K562 (cell line): ENCODE measurements around the gene CABP4. TPM values are rescaled to one million over a fixed set of nuclear protein-coding genes. Genes with fewer than 3 reads are reported as not detected.

Experiments used
- ATAC-seq: fragments of 200-7000 bp; cut with Tn5 transposase; 3 replicates; pipeline ENCODE4 v1.9.1; 2020; ENCODE audit warnings: moderate library complexity
- BruUV-seq: library from RNA; stranded (reverse); fragments of 400-500 nt; replicated peaks from 2 replicates; lab custom pipeline; 2021; lab: Mats Ljungman, UMichigan
- CTCF ChIA-PET: fragments of 300-600 bp; formaldehyde crosslinking; extraction: SDS; loops from one replicate; lab custom pipeline; 2021; ENCODE audit warnings: low intra/inter-chr PET ratio; lab: Yijun Ruan, JAX
- POLR2A ChIA-PET: fragments of 300-600, 350-650 bp; sonication (Branson Sonifier 250); formaldehyde crosslinking; extraction: SDS; loops from one replicate; lab custom pipeline; 2021; ENCODE audit warnings: antibody characterized with exemption, inconsistent platforms; lab: Yijun Ruan, JAX
- DNase-seq, 4 experiments: peaks; one replicate each; pipeline versions ENCODE4 v3.0.0 to v3.0.0-alpha.2; 2011 to 2018; ENCODE audit warnings: low spot score in 3 of 4, mixed read lengths in 3 of 4; ENCODE audit errors: extremely low read depth in 1 of 4
- FAIRE-seq: peaks from 2 replicates; lab custom pipeline; 2011; peaks lifted over from hg19 to GRCh38; lab: Jason Lieb, UNC
- H2AFZ ChIP-seq: 2 replicates; pipeline ENCODE4 v1.6.0; 2011; ENCODE audit warnings: low read depth, low read length, control low read depth, inconsistent platforms
- H3K27ac ChIP-seq: fragments of 200-600 bp; 3 replicates; pipeline ENCODE4 v1.8.0; 2011; ENCODE audit warnings: low read depth, mild to moderate bottlenecking, control low read depth, inconsistent platforms, low read length, moderate library complexity, mixed read lengths; ENCODE audit errors: extremely low read depth
- H3K27me3 ChIP-seq, 2 experiments: fragments of 300-600 bp in 1 of 2; 2 replicates in 1 of 2; 3 replicates in 1 of 2; pipeline versions ENCODE4 v1.6.0 to v1.8.0; 2011; ENCODE audit warnings: inconsistent platforms in 2 of 2, low read length in 2 of 2, mild to moderate bottlenecking in 1 of 2, mixed read lengths in 1 of 2, moderate library complexity in 1 of 2; ENCODE audit not compliant: control insufficient read depth in 2 of 2, insufficient read depth in 2 of 2
- H3K36me3 ChIP-seq: fragments of 300-600 bp; 3 replicates; pipeline ENCODE4 v1.8.0; 2011; ENCODE audit warnings: mild to moderate bottlenecking, low read length, inconsistent platforms; ENCODE audit not compliant: control insufficient read depth, insufficient read depth
- H3K4me1 ChIP-seq, 2 experiments: fragments of 200-600 bp in 1 of 2; replicated peaks in 1 of 2; 2 replicates in 1 of 2; 3 replicates in 1 of 2; pipeline versions ENCODE4 v1.5.1 to v1.8.0; 2011; ENCODE audit warnings: inconsistent platforms in 2 of 2, low read length in 2 of 2, mild to moderate bottlenecking in 1 of 2, mixed read lengths in 1 of 2, moderate library complexity in 1 of 2; ENCODE audit not compliant: control insufficient read depth in 2 of 2, insufficient read depth in 2 of 2
- H3K4me2 ChIP-seq: 2 replicates; pipeline ENCODE4 v1.6.1; 2011; ENCODE audit warnings: low read length, control low read depth, inconsistent platforms, mixed read lengths; ENCODE audit not compliant: insufficient read depth
- H3K4me3 ChIP-seq: fragments of 200-600 bp; sonication (generic), shearing (Covaris generic); 2 replicates; pipeline ENCODE4 v1.5.1; 2016; ENCODE audit warnings: control low read depth, inconsistent platforms
- H3K79me2 ChIP-seq: fragments of 200-600 bp; 3 replicates; pipeline ENCODE4 v1.8.0; 2011; ENCODE audit warnings: low read length, inconsistent platforms; ENCODE audit not compliant: control insufficient read depth, insufficient read depth
- H3K9ac ChIP-seq, 2 experiments: 2 replicates each; pipeline versions ENCODE4 v1.6.0 to v1.6.1; 2011; ENCODE audit warnings: low read depth in 2 of 2, low read length in 2 of 2, control low read depth in 1 of 2, inconsistent platforms in 1 of 2, mild to moderate bottlenecking in 1 of 2, mixed read lengths in 1 of 2; ENCODE audit not compliant: insufficient read depth in 1 of 2
- H3K9me1 ChIP-seq: one replicate; pipeline ENCODE4 v1.6.0; 2011; ENCODE audit warnings: inconsistent platforms, mild to moderate bottlenecking, low read length, moderate library complexity; ENCODE audit not compliant: control insufficient read depth, insufficient read depth
- H3K9me3 ChIP-seq: replicated peaks from 2 replicates; pipeline ENCODE4 v1.5.1; 2011; ENCODE audit warnings: low read depth, low read length, inconsistent platforms; ENCODE audit not compliant: control insufficient read depth, insufficient read depth
- H4K20me1 ChIP-seq: replicated peaks from 2 replicates; pipeline ENCODE4 v1.6.1; 2011; ENCODE audit warnings: low read length, inconsistent platforms, mixed read lengths; ENCODE audit not compliant: control insufficient read depth, insufficient read depth
- ARID4B ChIP-seq: sonication (generic); formaldehyde crosslinking; IDR thresholded peaks from 2 replicates; pipeline ENCODE4 v1.8.0; 2022; ENCODE audit warnings: mild to moderate bottlenecking, missing genetic modification reagents
- CBX1 ChIP-seq: sonication (generic); IDR thresholded peaks from 2 replicates; pipeline ENCODE4 v1.6.1; 2016; ENCODE audit warnings: antibody characterized with exemption, low read depth, mild to moderate bottlenecking
- CSDE1 ChIP-seq, 2 experiments: fragments of 450-650 bp; IDR thresholded peaks; 2 replicates each; pipeline ENCODE4 v1.6.1; 2016; ENCODE audit warnings: mild to moderate bottlenecking in 1 of 2
- GABPA ChIP-seq: fragments of 200-800 bp; sonication (Bioruptor generic); conservative IDR thresholded peaks from 2 replicates; pipeline ENCODE4 v1.6.1; 2016; ENCODE audit warnings: low read depth, missing genetic modification characterization, missing compliant biosample characterization
- NFIC ChIP-seq: fragments of 450-650 bp; IDR thresholded peaks from 2 replicates; pipeline ENCODE4 v1.6.1; 2017; ENCODE audit warnings: mild to moderate bottlenecking, inconsistent platforms
- PHF21A ChIP-seq: fragments of 450-650 bp; IDR thresholded peaks from 2 replicates; pipeline ENCODE4 v1.6.1; 2017; ENCODE audit warnings: low read depth, borderline replicate concordance
- POLR2A ChIP-seq: fragments of 450-650 bp; conservative IDR thresholded peaks from 2 replicates; pipeline ENCODE4 v1.6.1; 2016
- POLR2G ChIP-seq: fragments of 200-400 bp; formaldehyde crosslinking; IDR thresholded peaks from 2 replicates; pipeline ENCODE4 v1.6.1; 2017; ENCODE audit warnings: low read depth, mild to moderate bottlenecking, antibody characterized with exemption, low read length, moderate library complexity
- RAD21 ChIP-seq, 2 experiments: fragments of 250-450 bp in 1 of 2; fragments of 450-650 bp in 1 of 2; sonication (Bioruptor Pico) in 1 of 2; formaldehyde crosslinking in 1 of 2; IDR thresholded peaks in 1 of 2; conservative IDR thresholded peaks in 1 of 2; 2 replicates each; pipeline versions ENCODE4 v1.4.0 to v1.8.0; 2020 to 2022; ENCODE audit warnings: mild to moderate bottlenecking in 2 of 2, moderate library complexity in 1 of 2
- RBFOX2 ChIP-seq: fragments of 200-400 bp; formaldehyde crosslinking; IDR thresholded peaks from 2 replicates; pipeline ENCODE4 v1.6.1; 2017; ENCODE audit warnings: low read depth, mild to moderate bottlenecking, low read length, moderate library complexity
- RHOXF2B ChIP-seq: fragments of 250-450 bp; sonication (Bioruptor Pico); conservative IDR thresholded peaks from 2 replicates; pipeline ENCODE4 v1.5.1; 2021
- SAP30 ChIP-seq: fragments of 200-600 bp; sonication (generic); IDR thresholded peaks from 2 replicates; pipeline ENCODE4 v1.6.1; 2012; ENCODE audit warnings: borderline replicate concordance, low read depth, mild to moderate bottlenecking, moderate library complexity, low read length, control low read depth, inconsistent platforms; ENCODE audit not compliant: insufficient read depth, poor library complexity, severe bottlenecking
- TFAP4 ChIP-seq: sonication (generic); formaldehyde crosslinking; IDR thresholded peaks from 2 replicates; pipeline ENCODE4 v1.8.0; 2022; ENCODE audit warnings: missing genetic modification reagents, mild to moderate bottlenecking, moderate library complexity, borderline replicate concordance
- ZNF584 ChIP-seq: fragments of 200-800 bp; sonication (Bioruptor generic); IDR thresholded peaks from 2 replicates; pipeline ENCODE4 v1.6.1; 2016; ENCODE audit warnings: low read depth, mild to moderate bottlenecking, missing genetic modification characterization, missing compliant biosample characterization
- ZNF830 ChIP-seq: fragments of 250-450 bp; sonication (Bioruptor Pico); IDR thresholded peaks from 2 replicates; pipeline ENCODE4 v1.5.0; 2021; ENCODE audit warnings: mild to moderate bottlenecking
- WGBS: fragments of 100-300 bp; shearing (Covaris generic); methylation state at CpG from one replicate; pipeline ENCODE4 v1.1.6; 2016; ENCODE audit warnings: low coverage, mixed read lengths; ENCODE audit not compliant: insufficient coverage; ENCODE audit errors: missing lambda C conversion rate; 5-methylcytosine and 5-hydroxymethylcytosine counted together
- in situ Hi-C: fragments of 300-500 bp; cut with MboI; formaldehyde crosslinking; loops from 4 replicates; pipeline ENCODE4 v1.15.0; 2018; ENCODE audit warnings: inconsistent platforms, mixed read lengths
- intact Hi-C: fragments of 100-400 bp; cut with micrococcal nuclease; formaldehyde crosslinking; loops from 2 replicates; pipeline ENCODE4 v1.14.2; 2022
- polyA plus RNA-seq, 8 experiments: library from polyadenylated mRNA; depleted of rRNA in 4 of 8; stranded (reverse) in 5 of 8; unstranded in 3 of 8; fragments of >200 nt; fragmentation: Nextera tagmentation in 2 of 8; fragmentation: Illumina TruSeq in 1 of 8; extraction: Ambion mirVana in 2 of 8; extraction: Trizol in 1 of 8; gene quantifications; 2 replicates each; pipeline versions ENCODE4 v1.2.1 to v1.2.3, GENCODE V29; 2011 to 2014; ENCODE audit warnings: inconsistent platforms in 1 of 8, missing spikeins in 1 of 8
- total RNA-seq, 7 experiments: library from RNA; depleted of rRNA in 6 of 7; stranded (reverse); fragments of >200 nt in 6 of 7; fragmentation: Illumina TruSeq in 2 of 7; extraction: Trizol in 2 of 7; gene quantifications; 2 replicates each; pipeline versions ENCODE4 v1.2.1 to v1.2.3, GENCODE V29; 2011 to 2021; ENCODE audit warnings: low replicate concordance in 1 of 7

CABP4 gene
- total and polyA plus RNA-seq, 9 of the 15 experiments (the other 6 are each of a cell fraction or from before 2014, with no cell fraction given): 0.11 TPM; not detected in 8

GRCh38 chr11:67439321-67440228 is 15.6 kb upstream of the CABP4 start:
- no TSS peak for BruUV-seq
- no peaks in the 10 kb centered on the region for H3K27me3 ChIP-seq
- H3K4me2 ChIP-seq: no peak overlapping the region
- no peak overlapping the region for H3K4me3 ChIP-seq
- H3K36me3 ChIP-seq: peaks cover 68% of the 10 kb centered on the region; the same call in 2 of the 3 replicates
- H4K20me1 ChIP-seq: no peaks in the 10 kb centered on the region
- ChIA-PET CTCF (no interaction called here), POLR2A (interaction anchor here (0.5 to 3.0 kb wide), 10 partner anchors 8 to 512 kb away, joined by 3 to 21 read pairs (median 3); partner anchors contain the start of gene RPS6KB2)
- H3K79me2 ChIP-seq: peaks cover 8% of the 10 kb centered on the region
- FAIRE-seq (no peak), ATAC-seq (no peak), DNase-seq (no peak)
- no peaks in the 10 kb centered on the region for H3K9me3 ChIP-seq
- peaks cover 4% of the 10 kb centered on the region for H3K9me1 ChIP-seq
- WGBS: 87% methylated on average over 22 of the region's 31 CpGs
- intact Hi-C loops (no loop called here), in situ Hi-C loops (no loop called here)
- H3K27ac ChIP-seq: 0 out of 3 replicates have a peak overlapping the region, but pooled peaks have one; percentile 28
- peaks cover 18 to 91% of the 10 kb centered on the region in 2 experiments for H3K4me1 ChIP-seq
- no peak overlapping the region for H2AFZ ChIP-seq
- peak overlapping the region in 1 of 2 experiments; percentile 73; a peak in 1 of 4 replicates for H3K9ac ChIP-seq
- TF ChIP-seq CSDE1 (IDR thresholded peaks at IDR 0.05): no peak
- no peak for TF ChIP-seq PHF21A
- TF ChIP-seq GABPA: no peak
- 0 out of 2 replicates have a peak, but pooled peaks have one; percentile 53 for TF ChIP-seq RBFOX2
- 0 out of 2 replicates have a peak, but pooled peaks have one; percentile 13 for TF ChIP-seq TFAP4 (CRISPR knock-in tag)
- TF ChIP-seq RHOXF2B (CRISPR knock-in tag): no peak
- TF ChIP-seq ZNF584 (CRISPR knock-in tag): no peak
- TF ChIP-seq POLR2G: peak; percentile 60
- TF ChIP-seq ZNF830 (CRISPR knock-in tag): no peak
- peak; percentile 78 for TF ChIP-seq NFIC
- no peak for TF ChIP-seq ARID4B (CRISPR knock-in tag)
- no peak for TF ChIP-seq SAP30
- TF ChIP-seq RAD21 (CRISPR knock-in tag; conservative IDR thresholded peaks at IDR 0.05 in 1 of 2, IDR thresholded peaks at IDR 0.05 in 1 of 2): peak in 1 of 2 experiments; percentile 31; a peak in 1 of 4 replicates
- TF ChIP-seq CBX1: 0 out of 2 replicates have a peak, but pooled peaks have one; percentile 7
- TF ChIP-seq POLR2A: peak; percentile 15; the same call in 1 of the 2 replicates
